GM19043 (cell line): ENCODE data around the gene KIR2DL4.
"Not testable (repeated sequence)": the region's sequence is repeated elsewhere in the genome, so short reads cannot be mapped to it uniquely, and the experiment has no call there.

Experiments used
- ATAC-seq: cut with Tn5 transposase; IDR thresholded peaks from one replicate; pipeline ENCODE4 v1.9.1; 2021; ENCODE audit warnings: low read depth; ENCODE audit not compliant: unreplicated experiment

KIR2DL4 gene

GRCh38 chr19:54804101-54804500 is 691 bp downstream of the KIR2DL4 start:
- no peak for ATAC-seq

DNA sequence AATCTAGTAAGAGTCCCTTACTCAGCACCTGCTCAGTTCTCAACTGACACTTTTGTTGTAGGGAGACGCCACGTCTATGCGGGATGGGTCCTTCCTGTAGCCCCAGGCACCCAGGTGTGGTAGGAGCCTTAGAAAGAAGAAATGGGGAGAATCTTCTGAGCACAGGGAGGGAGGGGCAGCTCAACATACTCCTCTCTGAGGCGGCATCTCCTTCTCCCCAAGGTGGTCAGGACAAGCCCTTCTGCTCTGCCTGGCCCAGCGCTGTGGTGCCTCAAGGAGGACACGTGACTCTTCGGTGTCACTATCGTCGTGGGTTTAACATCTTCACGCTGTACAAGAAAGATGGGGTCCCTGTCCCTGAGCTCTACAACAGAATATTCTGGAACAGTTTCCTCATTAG is 1.2 kb downstream of the KIR2DL4 start:
- no peak for ATAC-seq

- no peak for ATAC-seq
Observed at GRCh38 chr19:54805665-54806515, 2.5 kb downstream of the KIR2DL4 start.

DNA sequence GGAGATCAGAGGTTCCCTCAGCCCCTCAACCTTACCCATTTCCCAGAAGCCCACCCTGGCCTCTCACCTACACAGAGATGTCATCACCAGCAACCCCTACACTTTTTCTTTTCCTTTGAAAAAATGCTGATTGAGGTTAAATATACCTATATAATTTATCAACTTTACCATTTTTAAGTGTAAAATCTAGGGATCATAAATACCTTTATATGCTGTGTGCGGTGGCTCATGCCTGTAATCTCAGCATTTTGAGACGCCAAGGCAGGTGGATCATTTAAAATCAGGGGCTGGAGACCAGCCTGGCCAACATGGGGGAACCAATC is 3.1 kb downstream of the KIR2DL4 start:
- ATAC-seq = no peak

DNA sequence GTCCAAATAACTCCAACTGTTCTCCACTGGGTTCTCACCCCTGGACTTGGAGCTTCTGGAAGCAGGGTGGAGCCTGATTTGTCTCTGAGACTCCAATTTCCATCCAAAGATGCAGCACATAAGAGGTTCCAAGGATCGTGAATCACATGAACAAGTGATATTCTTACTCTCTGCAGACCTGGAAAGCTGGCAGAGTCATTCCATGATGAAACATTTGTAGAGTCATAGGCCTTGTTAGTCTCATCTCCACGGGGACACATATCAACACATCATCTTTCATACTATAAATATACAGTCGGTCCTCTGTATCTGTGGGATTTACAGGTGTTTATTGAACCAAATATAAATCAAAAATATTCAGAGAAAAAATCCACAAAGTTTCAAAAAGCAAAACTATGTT is 11.2 kb downstream of the KIR2DL4 start:
- not testable (repeated sequence) for ATAC-seq

DNA sequence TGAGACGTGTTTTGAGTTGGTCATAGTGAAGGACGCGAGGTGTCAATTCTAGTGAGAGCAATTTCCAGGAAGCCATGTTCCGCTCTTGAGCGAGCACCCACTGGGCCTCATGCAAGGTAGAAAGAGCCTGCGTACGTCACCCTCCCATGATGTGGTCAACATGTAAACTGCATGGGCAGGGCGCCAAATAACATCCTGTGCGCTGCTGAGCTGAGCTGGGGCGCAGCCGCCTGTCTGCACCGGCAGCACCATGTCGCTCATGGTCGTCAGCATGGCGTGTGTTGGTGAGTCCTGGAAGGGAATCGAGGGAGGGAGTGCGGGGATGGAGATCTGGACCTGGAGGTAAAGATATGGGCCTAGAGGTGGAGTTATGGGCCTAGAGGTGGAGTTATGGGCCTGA is 12.8 kb downstream of the KIR2DL4 start, which contains the start of gene KIR3DL1:
Gene KIR3DL1 (plus strand): TSS at position 218 of the 400 bp plus-strand sequence.
- ATAC-seq = not testable (repeated sequence)

GRCh38 chr19:54817670-54818536 is 14.5 kb downstream of the KIR2DL4 start:
- ATAC-seq = no peak

DNA sequence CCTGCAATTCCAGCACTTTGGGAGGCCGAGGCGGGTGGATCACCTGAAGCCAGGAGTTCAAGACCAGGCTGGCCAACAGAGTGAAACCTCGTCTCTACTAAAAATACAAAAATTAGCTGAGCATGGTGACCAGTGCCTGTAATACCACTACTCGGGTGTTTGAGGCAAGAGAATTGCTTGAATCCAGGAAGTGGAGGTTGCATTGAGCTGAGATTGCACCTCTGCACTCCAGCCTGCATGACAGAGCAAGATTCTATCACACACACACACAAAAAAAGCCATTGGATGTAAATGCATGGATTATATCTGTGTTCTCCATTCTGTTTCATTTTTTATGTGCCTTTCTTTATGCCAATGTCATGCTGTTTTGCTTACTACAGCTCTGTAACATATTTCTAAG is 21.0 kb downstream of the KIR2DL4 start:
- not testable (repeated sequence) for ATAC-seq

GRCh38 chr19:54825326-54825725 is 21.9 kb downstream of the KIR2DL4 start:
- ATAC-seq = not testable (repeated sequence)

DNA sequence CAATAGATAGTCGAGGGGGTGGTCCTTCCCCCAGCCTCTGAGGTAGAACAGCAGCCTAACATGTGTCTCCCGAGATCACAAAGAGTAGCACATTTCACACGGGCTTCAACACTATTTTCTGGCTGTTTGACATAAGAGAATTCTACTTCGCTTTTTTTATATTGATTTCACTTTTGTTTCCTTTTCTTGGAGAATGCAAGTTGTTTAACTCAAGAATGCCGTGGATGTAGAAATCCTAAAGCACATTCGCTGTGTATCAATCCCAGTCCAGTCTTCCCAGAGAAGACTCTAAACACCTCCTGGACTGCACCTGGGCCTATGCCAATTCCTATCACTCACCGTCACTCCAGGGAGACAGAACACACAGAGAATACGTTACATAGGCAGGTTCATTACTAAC is 24.7 kb downstream of the KIR2DL4 start:
- not testable (repeated sequence) for ATAC-seq

DNA sequence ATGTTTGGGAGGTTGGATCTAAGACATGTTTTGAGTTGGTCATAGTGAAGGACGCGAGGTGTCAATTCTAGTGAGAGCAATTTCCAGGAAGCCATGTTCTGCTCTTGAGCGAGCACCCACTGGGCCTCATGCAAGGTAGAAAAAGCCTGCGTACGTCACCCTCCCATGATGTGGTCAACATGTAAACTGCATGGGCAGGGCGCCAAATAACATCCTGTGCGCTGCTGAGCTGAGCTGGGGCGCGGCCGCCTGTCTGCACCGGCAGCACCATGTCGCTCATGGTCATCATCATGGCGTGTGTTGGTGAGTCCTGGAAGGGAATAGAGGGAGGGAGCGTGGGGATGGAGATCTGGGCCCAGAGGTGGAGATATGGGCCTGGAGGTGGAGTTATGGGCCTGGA is 29.1 kb downstream of the KIR2DL4 start, which contains the start of gene KIR2DS4:
Gene KIR2DS4 (plus strand): TSS at position 181 of the 400 bp plus-strand sequence.
- not testable (repeated sequence) for ATAC-seq

- ATAC-seq = not testable (repeated sequence)
Observed at GRCh38 chr19:54835126-54835525, 31.7 kb downstream of the KIR2DL4 start.

- not testable (repeated sequence) for ATAC-seq
Observed at GRCh38 chr19:54837522-54837921, 34.1 kb downstream of the KIR2DL4 start.

- ATAC-seq = not testable (repeated sequence)
Observed at GRCh38 chr19:54843171-54843570, 39.8 kb downstream of the KIR2DL4 start.

DNA sequence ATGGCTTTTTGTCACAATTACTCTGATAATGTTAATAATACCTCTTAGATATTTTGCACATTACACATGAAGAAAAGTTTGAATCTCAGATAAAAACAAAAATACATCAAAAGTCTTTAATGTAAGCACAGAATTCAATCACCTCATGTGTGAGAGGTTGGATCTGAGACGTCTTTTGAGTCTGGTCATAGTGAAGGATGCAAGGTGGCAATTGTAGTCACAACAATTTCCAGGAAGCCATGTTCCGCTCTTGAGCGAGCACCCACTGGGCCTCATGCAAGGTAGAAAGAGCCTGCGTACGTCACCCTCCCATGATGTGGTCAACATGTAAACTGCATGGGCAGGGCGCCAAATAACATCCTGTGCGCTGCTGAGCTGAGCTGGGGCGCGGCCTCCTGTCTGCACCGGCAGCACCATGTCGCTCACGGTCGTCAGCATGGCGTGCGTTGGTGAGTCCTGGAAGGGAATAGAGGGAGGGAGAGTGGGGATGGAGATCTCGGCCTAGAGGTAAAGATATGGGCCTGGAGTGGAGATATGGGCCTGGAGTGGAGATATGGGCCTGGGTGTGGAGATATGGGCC is 46.7 kb downstream of the KIR2DL4 start, which contains the start of gene KIR3DL2:
Gene KIR3DL2 (plus strand): TSS at position 383 of the 580 bp plus-strand sequence. CDS start 33 bp downstream, at position 416.
- not testable (repeated sequence) for ATAC-seq

GRCh38 chr19:54850930-54851329 is 47.5 kb downstream of the KIR2DL4 start:
- ATAC-seq = no peak

- no peak for ATAC-seq
Observed at GRCh38 chr19:54851353-54851752, 47.9 kb downstream of the KIR2DL4 start.

GRCh38 chr19:54855241-54855640 is 51.8 kb downstream of the KIR2DL4 start:
- ATAC-seq = not testable (repeated sequence)

- not testable (repeated sequence) for ATAC-seq
Observed at GRCh38 chr19:54858476-54858875, 55.1 kb downstream of the KIR2DL4 start.

DNA sequence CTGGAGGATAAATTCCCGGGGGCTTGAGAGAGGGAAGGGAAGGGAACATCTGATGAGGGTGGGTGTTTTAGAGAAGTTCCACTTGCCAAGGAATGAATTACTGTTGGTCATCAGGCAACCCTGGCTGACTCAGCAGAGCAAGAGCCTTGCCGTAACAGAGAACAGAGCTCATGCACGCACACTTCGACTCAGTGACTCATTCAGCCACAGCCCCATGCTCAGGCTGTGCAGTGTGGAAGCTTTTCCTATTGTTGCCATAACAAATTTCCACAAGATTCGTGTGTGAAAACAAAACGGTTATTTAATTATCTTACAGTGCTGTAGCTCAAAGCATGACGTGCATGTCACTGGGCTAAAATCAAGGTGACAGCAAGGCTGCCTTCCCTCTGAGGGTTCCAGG is 56.0 kb downstream of the KIR2DL4 start:
- ATAC-seq = not testable (repeated sequence)

- ATAC-seq = not testable (repeated sequence)
Observed at GRCh38 chr19:54863459-54863858, 60.0 kb downstream of the KIR2DL4 start.
